Uterus (tissue), 2 donors: ENCODE results near the gene OGFR.

Source experiments
- POLR2A ChIP-seq, 2 donors: fragments of 450-650 bp; IDR thresholded peaks; one replicate each; pipeline ENCODE4 v1.6.1; 2016; ENCODE audit warnings: antibody characterized with exemption in 2 of 2, mild to moderate bottlenecking in 1 of 2, moderate library complexity in 1 of 2
- TF ChIP-seq, protein P1 (sequence below), 4 experiments: fragments of 200-600 bp in 2 of 4; fragments of 450-650 bp in 2 of 4; sonication (generic) in 2 of 4; IDR thresholded peaks; one replicate each; pipeline ENCODE4 v1.5.1; 2016 to 2019; ENCODE audit warnings: antibody characterized with exemption in 4 of 4, mild to moderate bottlenecking in 2 of 4, moderate library complexity in 1 of 4

DNA sequence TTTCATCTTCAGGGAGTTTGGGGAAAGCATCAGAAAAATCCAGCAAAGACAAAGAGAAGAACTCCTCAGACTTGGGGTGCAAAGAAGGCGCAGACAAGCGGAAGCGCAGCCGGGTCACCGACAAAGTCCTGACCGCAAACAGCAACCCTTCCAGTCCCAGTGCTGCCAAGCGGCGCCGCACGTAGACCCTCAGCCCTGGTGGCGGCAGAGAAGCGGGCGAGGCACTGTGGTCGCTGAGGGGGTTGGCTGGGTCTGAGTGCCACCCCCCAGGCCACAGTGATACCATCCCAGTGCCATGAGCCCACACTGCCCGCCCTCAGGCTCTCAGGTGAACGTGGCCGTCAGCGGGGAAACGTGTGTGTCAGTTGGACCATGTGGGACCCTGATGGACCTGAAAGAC, 5.2 kb upstream of the OGFR start:
- TF ChIP-seq, protein P1, sequence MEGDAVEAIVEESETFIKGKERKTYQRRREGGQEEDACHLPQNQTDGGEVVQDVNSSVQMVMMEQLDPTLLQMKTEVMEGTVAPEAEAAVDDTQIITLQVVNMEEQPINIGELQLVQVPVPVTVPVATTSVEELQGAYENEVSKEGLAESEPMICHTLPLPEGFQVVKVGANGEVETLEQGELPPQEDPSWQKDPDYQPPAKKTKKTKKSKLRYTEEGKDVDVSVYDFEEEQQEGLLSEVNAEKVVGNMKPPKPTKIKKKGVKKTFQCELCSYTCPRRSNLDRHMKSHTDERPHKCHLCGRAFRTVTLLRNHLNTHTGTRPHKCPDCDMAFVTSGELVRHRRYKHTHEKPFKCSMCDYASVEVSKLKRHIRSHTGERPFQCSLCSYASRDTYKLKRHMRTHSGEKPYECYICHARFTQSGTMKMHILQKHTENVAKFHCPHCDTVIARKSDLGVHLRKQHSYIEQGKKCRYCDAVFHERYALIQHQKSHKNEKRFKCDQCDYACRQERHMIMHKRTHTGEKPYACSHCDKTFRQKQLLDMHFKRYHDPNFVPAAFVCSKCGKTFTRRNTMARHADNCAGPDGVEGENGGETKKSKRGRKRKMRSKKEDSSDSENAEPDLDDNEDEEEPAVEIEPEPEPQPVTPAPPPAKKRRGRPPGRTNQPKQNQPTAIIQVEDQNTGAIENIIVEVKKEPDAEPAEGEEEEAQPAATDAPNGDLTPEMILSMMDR (IDR thresholded peaks at IDR 0.05): no peak
- TF ChIP-seq POLR2A (IDR thresholded peaks at IDR 0.05): no peak
